PFSK-1 (cell line): ENCODE data around the gene DOK1.

ENCODE experiments used
- POLR2AphosphoS5 ChIP-seq: IDR thresholded peaks from 2 replicates; pipeline ENCODE4 v1.6.1; 2012; ENCODE audit warnings: low read depth, mild to moderate bottlenecking, control low read depth, low read length, moderate library complexity
- REST ChIP-seq, 2 experiments: IDR thresholded peaks; 2 replicates each; pipeline versions ENCODE4 v1.6.1 to v1.8.0; 2011 to 2012; ENCODE audit warnings: low read depth in 2 of 2, low read length in 2 of 2, control low read depth in 1 of 2, inconsistent platforms in 1 of 2, mild to moderate bottlenecking in 1 of 2, moderate library complexity in 1 of 2; ENCODE audit not compliant: insufficient read depth in 1 of 2

- TF ChIP-seq REST (IDR thresholded peaks at IDR 0.05; ENCODE audit: insufficient read depth in 1 of 2, low read depth in 2 of 2, low read length in 2 of 2) (no peak), POLR2AphosphoS5 (no peak)
These were observed 17.8 kb downstream of the DOK1 start for GRCh38 chr2:74572178-74572925.
